Astrocyte (in vitro differentiated cells and primary cell): ENCODE measurements around the gene DDB1. TPM values are rescaled to one million over a fixed set of nuclear protein-coding genes. Genes with fewer than 3 reads are reported as not detected.

Experiments
- DNase-seq: peaks from one replicate; pipeline ENCODE4 v3.0.0-alpha.2; 2010; ENCODE audit warnings: low read depth
- FAIRE-seq: peaks from 2 replicates; lab custom pipeline; 2011; peaks lifted over from hg19 to GRCh38; lab: Jason Lieb, UNC
- H2AFZ ChIP-seq: 2 replicates; pipeline ENCODE4 v1.6.0; 2012; ENCODE audit warnings: low read depth, low read length, inconsistent platforms
- H3K27ac ChIP-seq: 2 replicates; pipeline ENCODE4 v1.5.1; 2011; ENCODE audit warnings: low read depth, low read length, inconsistent platforms
- H3K27me3 ChIP-seq: 2 replicates; pipeline ENCODE4 v1.6.0; 2011; ENCODE audit warnings: low read length, inconsistent platforms; ENCODE audit not compliant: insufficient read depth
- H3K36me3 ChIP-seq: 2 replicates; pipeline ENCODE4 v1.5.1; 2011; ENCODE audit warnings: low read length, inconsistent platforms; ENCODE audit not compliant: insufficient read depth
- H3K4me1 ChIP-seq: 2 replicates; pipeline ENCODE4 v1.5.1; 2011; ENCODE audit warnings: low read length, inconsistent platforms; ENCODE audit not compliant: insufficient read depth
- H3K4me2 ChIP-seq: 2 replicates; pipeline ENCODE4 v1.6.0; 2012; ENCODE audit warnings: low read length, inconsistent platforms
- H3K4me3 ChIP-seq: 2 replicates; pipeline ENCODE4 v1.5.1; 2011; ENCODE audit warnings: low read depth, mild to moderate bottlenecking, low read length, inconsistent platforms; ENCODE audit not compliant: insufficient read depth
- H3K79me2 ChIP-seq: 2 replicates; pipeline ENCODE4 v1.6.0; 2012; ENCODE audit warnings: mild to moderate bottlenecking, low read length, inconsistent platforms; ENCODE audit not compliant: insufficient read depth
- H3K9ac ChIP-seq: 2 replicates; pipeline ENCODE4 v1.6.0; 2012; ENCODE audit warnings: mild to moderate bottlenecking, low read length, inconsistent platforms
- H3K9me3 ChIP-seq: 2 replicates; pipeline ENCODE4 v1.5.1; 2012; ENCODE audit warnings: low read depth, mild to moderate bottlenecking, low read length, inconsistent platforms; ENCODE audit not compliant: insufficient read depth
- H4K20me1 ChIP-seq: 2 replicates; pipeline ENCODE4 v1.6.0; 2012; ENCODE audit warnings: low read length, inconsistent platforms; ENCODE audit not compliant: insufficient read depth
- H3K27ac Mint-ChIP-seq: one replicate; pipeline ENCODE4 v1.8.0; 2021; ENCODE audit warnings: mild to moderate bottlenecking, mixed read lengths; ENCODE audit not compliant: unreplicated experiment
- H3K27me3 Mint-ChIP-seq: one replicate; pipeline ENCODE4 v1.8.0; 2021; ENCODE audit warnings: low read depth, mixed read lengths; ENCODE audit not compliant: unreplicated experiment
- H3K36me3 Mint-ChIP-seq: one replicate; pipeline ENCODE4 v1.8.0; 2021; ENCODE audit warnings: low read depth, mixed read lengths; ENCODE audit not compliant: unreplicated experiment
- H3K4me1 Mint-ChIP-seq: one replicate; pipeline ENCODE4 v1.8.0; 2021; ENCODE audit warnings: low read depth, mixed read lengths; ENCODE audit not compliant: unreplicated experiment
- H3K4me3 Mint-ChIP-seq: one replicate; pipeline ENCODE4 v1.8.0; 2021; ENCODE audit warnings: mild to moderate bottlenecking, moderate library complexity, mixed read lengths; ENCODE audit not compliant: unreplicated experiment
- H3K9me3 Mint-ChIP-seq: one replicate; pipeline ENCODE4 v1.8.0; 2021; ENCODE audit warnings: mild to moderate bottlenecking, mixed read lengths; ENCODE audit not compliant: unreplicated experiment
- CTCF ChIP-seq: IDR thresholded peaks from 2 replicates; pipeline ENCODE4 v1.5.1; 2011; ENCODE audit warnings: low read depth, mild to moderate bottlenecking, inconsistent platforms, low read length, moderate library complexity; ENCODE audit not compliant: insufficient read depth
- EZH2 ChIP-seq: IDR thresholded peaks from 2 replicates; pipeline ENCODE4 v1.6.1; 2012; ENCODE audit warnings: mild to moderate bottlenecking, low read length, inconsistent platforms; ENCODE audit not compliant: insufficient read depth
- total RNA-seq: library from RNA; stranded (reverse); gene quantifications from 2 replicates; pipeline ENCODE4 v1.2.1, GENCODE V29; 2021

DDB1 gene
- total RNA-seq, 1 donor from 2014 or later, result 251 TPM

DNA sequence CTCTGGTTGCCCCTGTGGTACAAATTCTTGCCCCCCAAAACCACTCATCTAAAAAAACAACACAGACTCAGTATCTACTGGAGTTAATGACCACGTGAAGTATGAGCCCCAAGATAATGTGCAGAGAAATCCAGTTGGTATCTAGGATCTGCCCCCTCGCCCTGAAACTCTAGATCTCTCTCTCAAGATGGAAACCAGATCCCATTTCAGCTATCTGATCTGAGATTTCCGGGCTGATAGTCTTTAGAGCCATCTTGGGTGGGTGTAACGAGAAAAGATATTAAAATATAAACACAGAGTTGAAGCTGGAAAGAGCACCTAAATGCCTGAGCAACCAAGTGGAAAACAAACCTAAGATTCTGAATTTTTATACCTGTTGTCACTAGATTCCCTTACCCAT is 23.8 kb downstream of the DDB1 start:
- no peak overlapping the region for H2AFZ ChIP-seq
- peaks cover 6% of the 10 kb centered on the region for H3K79me2 ChIP-seq
- no peaks in the 10 kb centered on the region for H3K27me3 Mint-ChIP-seq
- H3K27me3 ChIP-seq, result no peaks in the 10 kb centered on the region
- H3K9me3 ChIP-seq, result no peaks in the 10 kb centered on the region
- no peak overlapping the region for H3K4me3 ChIP-seq
- no peaks in the 10 kb centered on the region for H3K4me1 ChIP-seq
- peaks cover 21% of the 10 kb centered on the region for H3K36me3 Mint-ChIP-seq
- H3K9me3 Mint-ChIP-seq, result no peaks in the 10 kb centered on the region
- DNase-seq, result no peak
- no peak overlapping the region for H3K4me2 ChIP-seq
- no peak overlapping the region for H3K9ac ChIP-seq
- TF ChIP-seq EZH2 (no peak), CTCF (no peak)
- H3K27ac ChIP-seq, result no peak overlapping the region
- no peak for FAIRE-seq
- no peak overlapping the region for H3K4me3 Mint-ChIP-seq
- no peaks in the 10 kb centered on the region for H3K4me1 Mint-ChIP-seq
- peaks cover 93% of the 10 kb centered on the region for H4K20me1 ChIP-seq
- peaks cover 85% of the 10 kb centered on the region for H3K36me3 ChIP-seq
- no peak overlapping the region for H3K27ac Mint-ChIP-seq

- Mint-ChIP-seq H3K27ac (no peak overlapping the region), H3K27me3 (no peaks in the 10 kb centered on the region), H3K36me3 (peaks cover 26% of the 10 kb centered on the region), H3K9me3 (no peaks in the 10 kb centered on the region), H3K4me1 (no peaks in the 10 kb centered on the region), H3K4me3 (no peak overlapping the region)
- TF ChIP-seq CTCF (no peak), EZH2 (no peak)
- Histone ChIP-seq H3K27ac (no peak overlapping the region), H3K27me3 (no peaks in the 10 kb centered on the region), H3K4me2 (no peak overlapping the region), H4K20me1 (peaks cover 95% of the 10 kb centered on the region), H3K9ac (no peak overlapping the region), H3K4me3 (no peak overlapping the region), H3K4me1 (no peaks in the 10 kb centered on the region), H2AFZ (no peak overlapping the region), H3K79me2 (peaks cover 6% of the 10 kb centered on the region), H3K9me3 (no peaks in the 10 kb centered on the region), H3K36me3 (peaks cover 85% of the 10 kb centered on the region)
- no peak for FAIRE-seq
- no peak for DNase-seq
These were observed 25.6 kb downstream of the DDB1 start for GRCh38 chr11:61307354-61307753.

- Histone ChIP-seq H3K27ac (no peak overlapping the region), H3K4me3 (no peak overlapping the region), H3K79me2 (peaks cover 6% of the 10 kb centered on the region), H3K9ac (no peak overlapping the region), H3K9me3 (no peaks in the 10 kb centered on the region), H3K4me1 (no peaks in the 10 kb centered on the region), H3K36me3 (peaks cover 84% of the 10 kb centered on the region), H4K20me1 (peaks cover 96% of the 10 kb centered on the region), H2AFZ (no peak overlapping the region), H3K4me2 (no peak overlapping the region), H3K27me3 (no peaks in the 10 kb centered on the region)
- Mint-ChIP-seq H3K9me3 (no peaks in the 10 kb centered on the region), H3K4me1 (no peaks in the 10 kb centered on the region), H3K36me3 (peaks cover 28% of the 10 kb centered on the region), H3K27ac (no peak overlapping the region), H3K4me3 (no peak overlapping the region), H3K27me3 (no peaks in the 10 kb centered on the region)
- DNase-seq (no peak), FAIRE-seq (no peak)
- no peak for TF ChIP-seq CTCF
- TF ChIP-seq EZH2, result no peak
These were observed 26.7 kb downstream of the DDB1 start for GRCh38 chr11:61306221-61306620.
